Mononuclear cell (primary cell): ENCODE measurements around the gene SMARCE1. TPM values are rescaled to one million over a fixed set of nuclear protein-coding genes. Genes with fewer than 3 reads are reported as not detected.

Experiments
- H3K27me3 ChIP-seq: 2 replicates; pipeline ENCODE4 v1.6.0; 2011; ENCODE audit warnings: low read length, control low read depth; ENCODE audit not compliant: insufficient read depth
- H3K4me1 ChIP-seq: 2 replicates; pipeline ENCODE4 v1.5.1; 2011; ENCODE audit warnings: mild to moderate bottlenecking, low read length, control low read depth; ENCODE audit not compliant: insufficient read depth
- H3K4me3 ChIP-seq: 2 replicates; pipeline ENCODE4 v1.5.1; 2011; ENCODE audit warnings: mild to moderate bottlenecking, low read length, moderate library complexity
- H3K9me3 ChIP-seq: 2 replicates; pipeline ENCODE4 v1.5.1; 2011; ENCODE audit warnings: low read depth, mild to moderate bottlenecking, control low read depth, low read length
- total RNA-seq: library from RNA; depleted of rRNA; stranded (reverse); fragments of >200 nt; gene quantifications from one replicate; pipeline ENCODE4 v1.2.3, GENCODE V29; 2012

Gene SMARCE1
- total RNA-seq, 1 donor, result 103 TPM

DNA sequence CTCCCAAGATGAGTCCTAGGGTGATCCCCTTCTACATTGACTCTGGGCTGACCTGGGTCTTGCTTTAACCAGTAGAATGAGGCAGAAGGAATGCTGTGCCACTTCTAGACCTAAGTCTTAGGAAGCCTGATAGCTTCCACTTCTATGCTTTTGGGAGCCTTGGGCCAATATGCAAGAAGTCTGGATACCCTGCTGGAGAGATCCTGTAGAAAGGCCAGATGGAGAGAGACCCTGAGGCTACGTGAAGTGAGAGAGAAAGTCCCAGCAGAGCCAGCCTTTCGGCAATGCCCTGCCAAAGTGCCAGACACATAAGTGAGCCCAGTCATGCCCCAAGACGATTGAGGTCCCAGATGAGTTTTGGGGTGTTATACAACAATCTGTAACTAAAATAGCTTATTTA, 15.6 kb upstream of the SMARCE1 start:
- peaks cover 58% of the 10 kb centered on the region for H3K27me3 ChIP-seq
- H3K4me3 ChIP-seq, result no peak overlapping the region
- no peaks in the 10 kb centered on the region for H3K9me3 ChIP-seq
- no peaks in the 10 kb centered on the region for H3K4me1 ChIP-seq

DNA sequence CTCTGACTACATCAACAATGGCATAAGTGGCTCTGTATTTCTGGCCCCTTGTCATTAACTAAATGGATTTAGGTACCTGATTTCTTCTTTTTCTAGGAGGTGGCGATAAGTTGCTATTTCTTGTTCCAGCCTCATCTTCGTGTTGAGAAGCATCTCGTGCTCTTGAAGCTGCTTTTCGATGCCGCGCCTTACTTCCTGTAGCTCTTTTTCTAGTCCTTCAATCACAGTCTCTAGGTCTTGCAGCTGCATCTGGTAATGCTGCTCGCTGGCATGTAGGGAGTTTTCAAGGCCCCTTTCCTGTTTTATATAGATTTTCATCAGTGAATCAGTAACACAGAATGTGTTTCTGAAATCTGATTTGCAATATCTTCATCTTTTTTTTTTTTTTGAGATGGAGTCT, 12.3 kb upstream of the SMARCE1 start:
- Histone ChIP-seq H3K27me3 (peaks cover 35% of the 10 kb centered on the region), H3K4me3 (no peak overlapping the region), H3K9me3 (no peaks in the 10 kb centered on the region), H3K4me1 (no peaks in the 10 kb centered on the region)

GRCh38 chr17:40658396-40658795, 10.8 kb upstream of the SMARCE1 start:
- Histone ChIP-seq H3K9me3 (no peaks in the 10 kb centered on the region), H3K4me1 (no peaks in the 10 kb centered on the region), H3K27me3 (peaks cover 23% of the 10 kb centered on the region), H3K4me3 (no peak overlapping the region)

- Histone ChIP-seq H3K27me3 (peaks cover 3% of the 10 kb centered on the region), H3K4me1 (peaks cover 14% of the 10 kb centered on the region), H3K4me3 (no peak overlapping the region), H3K9me3 (no peaks in the 10 kb centered on the region)
Observed at GRCh38 chr17:40651939-40652338, 4.3 kb upstream of the SMARCE1 start.

- Histone ChIP-seq H3K27me3 (no peaks in the 10 kb centered on the region), H3K9me3 (no peaks in the 10 kb centered on the region), H3K4me3 (peak overlapping the region; percentile 97), H3K4me1 (peaks cover 20% of the 10 kb centered on the region)
Observed at GRCh38 chr17:40648384-40648968, 858 bp upstream of the SMARCE1 start.

DNA sequence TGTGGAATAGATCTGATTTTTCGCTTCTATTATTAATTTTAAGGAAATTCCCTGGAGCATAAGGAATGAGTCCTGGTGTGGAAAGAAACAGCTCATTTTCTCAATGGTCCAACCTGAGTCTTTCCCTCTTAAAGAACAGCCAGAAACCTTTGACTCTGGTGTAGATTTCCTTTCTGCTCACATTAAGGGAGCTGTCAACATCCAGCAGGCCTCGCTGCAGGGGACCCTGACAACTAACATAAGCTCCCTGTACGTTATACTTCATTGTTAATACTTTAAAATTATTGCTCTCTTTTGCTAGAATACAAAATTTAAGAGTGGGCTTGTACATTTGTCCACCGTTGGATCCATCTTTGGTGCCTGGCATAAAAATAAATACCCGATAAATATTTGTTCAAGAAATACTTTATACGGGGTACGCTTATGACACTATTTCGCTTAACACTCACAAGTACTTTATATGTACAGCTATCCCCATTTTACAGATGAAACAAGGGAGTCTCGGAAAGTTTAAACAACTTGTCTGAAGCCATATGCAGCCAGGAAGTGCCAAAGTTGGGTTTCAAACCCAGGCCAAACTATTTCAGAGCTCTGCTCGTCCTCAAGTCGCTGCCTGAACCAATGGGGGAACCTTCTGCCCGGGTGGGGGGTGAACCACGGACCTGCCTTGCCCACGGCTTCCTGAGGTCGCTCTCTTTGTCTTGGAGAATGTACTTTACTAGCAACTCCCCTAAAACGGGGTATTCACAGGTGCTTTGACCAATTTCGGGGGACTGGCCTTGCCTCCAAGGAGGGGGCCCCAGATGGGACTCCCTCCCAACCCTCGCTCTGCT, 611 bp downstream of the SMARCE1 start:
- Histone ChIP-seq H3K4me3 (peak overlapping the region; percentile 97), H3K9me3 (no peaks in the 10 kb centered on the region), H3K27me3 (no peaks in the 10 kb centered on the region), H3K4me1 (peaks cover 20% of the 10 kb centered on the region)

DNA sequence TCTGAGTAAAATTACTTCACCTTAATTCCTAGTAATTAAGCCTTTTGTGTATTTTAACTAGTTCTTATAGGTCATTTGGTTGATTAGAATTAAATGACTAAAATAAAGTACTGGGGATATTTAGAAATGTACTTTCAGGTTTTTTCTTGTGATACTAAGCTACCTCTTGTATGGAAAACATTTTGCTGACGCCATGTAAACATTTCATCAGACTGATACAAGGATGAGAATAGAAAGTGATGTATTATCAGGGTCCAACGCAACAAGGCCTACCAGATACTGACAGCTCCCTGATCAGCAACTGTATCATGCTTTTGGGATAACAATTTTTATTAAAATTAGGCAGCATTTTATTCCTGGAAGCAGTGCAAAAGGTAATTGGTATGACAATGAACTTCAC, 1.7 kb downstream of the SMARCE1 start:
- Histone ChIP-seq H3K4me3 (no peak overlapping the region), H3K4me1 (peaks cover 20% of the 10 kb centered on the region)

DNA sequence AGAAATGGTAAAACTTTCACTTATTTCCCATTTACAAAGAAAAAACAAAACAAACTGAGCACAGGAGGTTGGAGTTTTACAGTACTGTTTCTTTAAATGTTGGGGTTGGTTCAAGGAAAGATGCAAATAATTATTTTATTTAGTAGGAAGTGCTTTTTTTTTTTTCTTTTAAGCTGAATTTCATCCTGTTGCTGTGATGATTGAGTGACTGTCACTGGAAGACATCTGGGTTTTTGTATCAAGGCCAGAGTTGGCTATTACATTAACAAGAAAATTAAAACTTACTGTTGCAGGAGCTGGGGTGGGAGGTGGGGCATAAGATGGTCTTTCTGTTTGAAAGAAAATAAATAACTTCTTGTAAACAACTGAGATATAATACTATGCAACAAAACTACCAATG, 2.3 kb downstream of the SMARCE1 start:
- Histone ChIP-seq H3K4me1 (peaks cover 20% of the 10 kb centered on the region), H3K4me3 (no peak overlapping the region), H3K27me3 (no peaks in the 10 kb centered on the region), H3K9me3 (no peaks in the 10 kb centered on the region)

More for the DNA sequence above, 1.7 kb downstream of the SMARCE1 start:
- H3K9me3 ChIP-seq, result no peaks in the 10 kb centered on the region
- H3K27me3 ChIP-seq, result no peaks in the 10 kb centered on the region

DNA sequence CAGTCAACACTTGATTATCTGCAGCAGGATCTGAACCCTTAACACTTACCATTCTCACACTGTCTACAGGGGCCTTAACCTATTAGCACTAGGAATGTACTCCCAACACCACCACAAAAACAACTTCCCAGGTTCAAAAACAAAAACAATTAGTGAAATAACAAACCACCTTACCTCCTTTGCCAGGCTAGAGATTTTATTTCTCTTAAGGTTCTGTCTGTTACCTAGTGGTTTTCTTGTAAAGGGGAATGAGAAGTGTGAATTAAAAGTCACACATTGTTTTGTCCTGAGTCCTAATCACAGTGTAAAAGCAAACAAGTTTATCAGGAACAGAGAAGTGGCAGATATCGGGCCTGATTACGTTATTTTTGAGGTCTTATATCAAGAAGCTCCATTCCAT, 9.7 kb downstream of the SMARCE1 start:
- Histone ChIP-seq H3K4me3 (no peak overlapping the region), H3K27me3 (no peaks in the 10 kb centered on the region), H3K9me3 (no peaks in the 10 kb centered on the region), H3K4me1 (no peaks in the 10 kb centered on the region)

DNA sequence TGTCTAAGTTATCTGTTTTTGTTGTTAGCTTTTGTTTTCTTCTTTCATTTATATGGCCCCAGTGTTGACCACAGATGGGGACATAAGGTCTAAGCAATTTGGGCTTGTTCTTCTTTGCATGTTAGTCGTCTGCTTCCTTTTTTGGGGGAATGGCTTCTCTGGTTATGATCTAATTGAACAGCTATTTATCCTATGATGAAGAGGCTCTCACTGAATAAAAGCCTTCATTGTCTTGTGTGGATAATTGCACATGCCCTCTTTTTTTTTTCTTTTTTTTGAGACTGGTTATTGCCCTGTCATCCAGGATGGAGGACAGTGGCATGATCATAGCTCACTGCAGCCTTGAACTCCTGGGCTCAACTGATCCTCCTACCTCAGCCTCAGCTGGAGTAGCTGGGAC, 13.7 kb downstream of the SMARCE1 start:
- Histone ChIP-seq H3K9me3 (no peaks in the 10 kb centered on the region), H3K4me3 (no peak overlapping the region), H3K4me1 (no peaks in the 10 kb centered on the region)

GRCh38 chr17:40632216-40632615, 15.4 kb downstream of the SMARCE1 start:
- no peaks in the 10 kb centered on the region for H3K4me1 ChIP-seq
- no peak overlapping the region for H3K4me3 ChIP-seq
- H3K27me3 ChIP-seq, result no peaks in the 10 kb centered on the region
- H3K9me3 ChIP-seq, result no peaks in the 10 kb centered on the region

More for the DNA sequence above, 13.7 kb downstream of the SMARCE1 start:
- H3K27me3 ChIP-seq, result no peaks in the 10 kb centered on the region

DNA sequence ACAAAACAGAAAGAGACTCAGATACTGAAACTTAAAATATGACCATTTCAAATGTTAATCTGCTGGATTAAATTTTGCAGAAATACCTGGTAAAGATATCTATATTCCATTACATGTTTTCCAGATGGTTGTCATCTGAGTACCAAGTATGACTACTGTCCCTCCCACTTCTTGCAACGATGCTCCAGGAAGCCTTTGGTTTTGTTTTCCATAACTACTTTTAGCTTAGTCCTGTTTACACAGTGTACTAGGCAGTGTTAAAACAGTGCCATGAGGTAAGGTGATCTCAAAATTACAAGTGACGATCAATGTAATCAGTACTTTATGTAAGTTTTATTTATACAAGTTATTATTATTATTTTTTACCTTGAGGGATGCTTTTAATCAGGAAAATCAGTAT, 17.8 kb downstream of the SMARCE1 start:
- Histone ChIP-seq H3K9me3 (no peaks in the 10 kb centered on the region), H3K4me3 (no peak overlapping the region), H3K4me1 (no peaks in the 10 kb centered on the region), H3K27me3 (no peaks in the 10 kb centered on the region)

- no peak overlapping the region for H3K4me3 ChIP-seq
- H3K27me3 ChIP-seq, result no peaks in the 10 kb centered on the region
- H3K4me1 ChIP-seq, result peaks cover 18% of the 10 kb centered on the region
Observed at GRCh38 chr17:40625311-40625710, 22.3 kb downstream of the SMARCE1 start.

GRCh38 chr17:40623419-40624210, 24.0 kb downstream of the SMARCE1 start:
- Histone ChIP-seq H3K4me3 (no peak overlapping the region), H3K27me3 (no peaks in the 10 kb centered on the region), H3K4me1 (peaks cover 28% of the 10 kb centered on the region), H3K9me3 (no peaks in the 10 kb centered on the region)

More at GRCh38 chr17:40625311-40625710, 22.3 kb downstream of the SMARCE1 start:
- no peaks in the 10 kb centered on the region for H3K9me3 ChIP-seq

DNA sequence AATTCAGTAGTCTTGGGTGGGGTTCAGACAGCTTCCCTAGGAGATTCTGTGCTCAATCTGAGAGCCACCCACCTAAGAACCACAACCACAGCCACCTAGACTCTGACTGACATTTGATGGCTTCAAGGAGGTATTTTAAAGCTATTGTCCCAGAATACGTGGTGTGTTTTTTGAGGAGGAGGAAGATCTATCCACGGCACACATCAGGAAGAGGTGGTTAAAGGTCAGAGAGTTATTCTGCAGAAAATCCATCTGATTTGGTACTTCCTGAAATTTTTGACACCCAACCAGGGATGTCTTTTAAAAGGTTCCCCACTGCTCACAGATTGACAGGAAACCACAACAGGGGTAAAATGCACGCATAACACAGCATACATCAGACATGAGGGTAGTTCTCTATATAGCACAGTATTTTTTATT, 25.1 kb downstream of the SMARCE1 start:
- no peaks in the 10 kb centered on the region for H3K9me3 ChIP-seq
- peaks cover 33% of the 10 kb centered on the region for H3K4me1 ChIP-seq
- H3K4me3 ChIP-seq, result no peak overlapping the region
- H3K27me3 ChIP-seq, result no peaks in the 10 kb centered on the region
